GM23248 (cell line): Measurements from ENCODE around the gene NXPH4. TPM values are rescaled to one million over a fixed set of nuclear protein-coding genes. Genes with fewer than 3 reads are reported as not detected.

Experiments used
- DNase-seq: peaks from one replicate; pipeline ENCODE4 v3.0.0-alpha.2; 2015
- H2AFZ ChIP-seq: fragments of 200-600 bp; sonication (generic); 2 replicates; pipeline ENCODE4 v1.6.1; 2016; ENCODE audit warnings: antibody characterized with exemption
- H3F3A ChIP-seq: fragments of 200-600 bp; sonication (generic); 2 replicates; pipeline ENCODE4 v1.6.1; 2016; ENCODE audit warnings: mild to moderate bottlenecking, antibody characterized with exemption, mixed run types; ENCODE audit not compliant: insufficient read depth
- H3K27ac ChIP-seq: fragments of 200-600 bp; sonication (generic); 2 replicates; pipeline ENCODE4 v1.5.1; 2016; ENCODE audit warnings: mild to moderate bottlenecking
- H3K27me3 ChIP-seq: fragments of 200-600 bp; sonication (generic); replicated peaks from 2 replicates; pipeline ENCODE4 v1.6.1; 2016; ENCODE audit warnings: mild to moderate bottlenecking; ENCODE audit not compliant: insufficient read depth
- H3K36me3 ChIP-seq: fragments of 200-600 bp; sonication (generic); 2 replicates; pipeline ENCODE4 v1.6.1; 2016; ENCODE audit warnings: low read depth, mild to moderate bottlenecking
- H3K4me1 ChIP-seq: fragments of 200-600 bp; sonication (generic); 2 replicates; pipeline ENCODE4 v1.6.1; 2016; ENCODE audit warnings: mild to moderate bottlenecking; ENCODE audit not compliant: insufficient read depth
- H3K4me2 ChIP-seq: fragments of 200-600 bp; sonication (generic); one replicate; pipeline ENCODE4 v1.6.1; 2016; ENCODE audit warnings: mild to moderate bottlenecking; ENCODE audit not compliant: unreplicated experiment
- H3K4me3 ChIP-seq: fragments of 200-600 bp; sonication (generic); 2 replicates; pipeline ENCODE4 v1.5.1; 2016; ENCODE audit warnings: mild to moderate bottlenecking
- H3K79me2 ChIP-seq: fragments of 200-600 bp; sonication (generic); 2 replicates; pipeline ENCODE4 v1.6.1; 2016; ENCODE audit warnings: mild to moderate bottlenecking; ENCODE audit not compliant: insufficient read depth
- H3K9ac ChIP-seq: fragments of 200-600 bp; sonication (generic); 2 replicates; pipeline ENCODE4 v1.6.1; 2016; ENCODE audit warnings: mild to moderate bottlenecking
- H3K9me2 ChIP-seq: fragments of 200-600 bp; sonication (generic); 2 replicates; pipeline ENCODE4 v1.6.1; 2016; ENCODE audit warnings: mixed run types, mild to moderate bottlenecking, moderate library complexity; ENCODE audit not compliant: insufficient read depth
- H3K9me3 ChIP-seq: fragments of 200-600 bp; sonication (generic); one replicate; pipeline ENCODE4 v1.6.1; 2017; ENCODE audit warnings: low read depth
- H4K20me1 ChIP-seq: fragments of 200-600 bp; sonication (generic); 2 replicates; pipeline ENCODE4 v1.6.0; 2016; ENCODE audit not compliant: insufficient read depth
- EZH2 ChIP-seq: fragments of 200-600 bp; sonication (generic); IDR thresholded peaks from 2 replicates; pipeline ENCODE4 v1.6.1; 2018; ENCODE audit warnings: antibody characterized with exemption, mild to moderate bottlenecking; ENCODE audit not compliant: insufficient read depth, poor library complexity, severe bottlenecking
- EZH2phosphoT487 ChIP-seq: fragments of 200-600 bp; sonication (generic); IDR thresholded peaks from 2 replicates; pipeline ENCODE4 v1.6.1; 2018; ENCODE audit warnings: antibody characterized with exemption, moderate library complexity, mild to moderate bottlenecking, low read depth; ENCODE audit not compliant: insufficient read depth
- WGBS, 2 experiments: methylation state at CpG; one replicate each; pipeline ENCODE4 v1.1.6; 2015 to 2017; ENCODE audit warnings: low lambda C conversion rate in 2 of 2, low coverage in 1 of 2; ENCODE audit errors: missing lambda C conversion rate in 2 of 2; 5-methylcytosine and 5-hydroxymethylcytosine counted together
- in situ Hi-C: fragments of 300-500 bp; cut with MboI; formaldehyde crosslinking; loops from 2 replicates; pipeline ENCODE4 v1.15.0; 2020
- polyA plus RNA-seq: library from polyadenylated mRNA; unstranded; fragments of >200 nt; fragmentation: Nextera tagmentation; extraction: Ambion mirVana; gene quantifications from 2 replicates; pipeline ENCODE4 v1.2.1, GENCODE V29; 2016
- total RNA-seq: library from RNA; depleted of rRNA; stranded (reverse); fragments of >200 nt; shearing (Covaris generic); gene quantifications from 2 replicates; pipeline ENCODE4 v1.2.3, GENCODE V29; 2014

Gene NXPH4
- total and polyA plus RNA-seq, 2 experiments from 2014 or later, result 5.4 to 5.7 TPM

- H3K4me2 ChIP-seq, result no peak overlapping the region
- H3K9me3 ChIP-seq, result no peaks in the 10 kb centered on the region
- H3K9ac ChIP-seq, result no peak overlapping the region
- H3K79me2 ChIP-seq, result peaks cover 30% of the 10 kb centered on the region
- H3K9me2 ChIP-seq, result no peaks in the 10 kb centered on the region
- peaks cover 7% of the 10 kb centered on the region; the same call in 1 of the 2 replicates for H3F3A ChIP-seq
- H3K36me3 ChIP-seq, result peaks cover 68% of the 10 kb centered on the region; the same call in 1 of the 2 replicates
- TF ChIP-seq EZH2phosphoT487, result no peak
- TF ChIP-seq EZH2, result no peak
- DNase-seq, result no peak
- 88 to 90% methylated on average over 18 to 19 of the region's 19 CpGs for WGBS, 2 experiments
- no peak overlapping the region for H2AFZ ChIP-seq
- in situ Hi-C loops, result no loop called here
- no peaks in the 10 kb centered on the region for H3K27me3 ChIP-seq
- no peak overlapping the region for H3K4me3 ChIP-seq
- no peaks in the 10 kb centered on the region for H4K20me1 ChIP-seq
- H3K27ac ChIP-seq, result no peak overlapping the region
- H3K4me1 ChIP-seq, result no peaks in the 10 kb centered on the region
Measured at GRCh38 chr12:57193706-57194245, 22.8 kb upstream of the NXPH4 start.

DNA sequence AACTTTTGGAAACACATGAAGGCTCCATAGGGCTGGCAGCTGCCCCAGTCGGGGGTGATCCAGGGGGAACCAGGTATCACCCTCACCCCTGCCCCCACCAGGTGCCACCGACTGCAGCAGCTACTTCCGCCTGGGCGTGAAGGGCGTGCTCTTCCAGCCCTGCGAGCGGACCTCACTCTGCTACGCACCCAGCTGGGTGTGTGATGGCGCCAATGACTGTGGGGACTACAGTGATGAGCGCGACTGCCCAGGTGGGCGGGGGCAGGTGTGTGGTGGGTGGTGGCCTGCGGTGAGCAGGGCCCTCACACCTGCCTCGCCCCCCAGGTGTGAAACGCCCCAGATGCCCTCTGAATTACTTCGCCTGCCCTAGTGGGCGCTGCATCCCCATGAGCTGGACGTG is 22.3 kb upstream of the NXPH4 start:
- Histone ChIP-seq H4K20me1 (no peaks in the 10 kb centered on the region), H3K4me2 (no peak overlapping the region), H3K79me2 (peaks cover 35% of the 10 kb centered on the region), H3K9ac (no peak overlapping the region), H3F3A (peaks cover 7% of the 10 kb centered on the region; the same call in 1 of the 2 replicates), H3K4me1 (no peaks in the 10 kb centered on the region), H3K27me3 (no peaks in the 10 kb centered on the region), H2AFZ (no peak overlapping the region), H3K36me3 (peaks cover 70% of the 10 kb centered on the region; the same call in 1 of the 2 replicates), H3K27ac (no peak overlapping the region), H3K9me3 (no peaks in the 10 kb centered on the region), H3K9me2 (no peaks in the 10 kb centered on the region), H3K4me3 (no peak overlapping the region)
- WGBS, 2 experiments, result 89 to 94% methylated on average over 15 to 18 of the region's 18 CpGs
- TF ChIP-seq EZH2 (no peak), EZH2phosphoT487 (no peak)
- DNase-seq, result no peak
- in situ Hi-C loops, result no loop called here

GRCh38 chr12:57195186-57195585 is 21.4 kb upstream of the NXPH4 start:
- Histone ChIP-seq H3F3A (peaks cover 1% of the 10 kb centered on the region; the same call in 1 of the 2 replicates), H3K27ac (no peak overlapping the region), H3K79me2 (peaks cover 35% of the 10 kb centered on the region), H3K27me3 (no peaks in the 10 kb centered on the region), H3K4me1 (no peaks in the 10 kb centered on the region), H2AFZ (no peak overlapping the region), H3K9me2 (no peaks in the 10 kb centered on the region), H4K20me1 (no peaks in the 10 kb centered on the region), H3K9me3 (no peaks in the 10 kb centered on the region), H3K4me3 (no peak overlapping the region), H3K4me2 (no peak overlapping the region), H3K9ac (no peak overlapping the region), H3K36me3 (peaks cover 74% of the 10 kb centered on the region; the same call in 1 of the 2 replicates)
- 89 to 91% methylated on average over 18 to 19 of the region's 19 CpGs for WGBS, 2 experiments
- TF ChIP-seq EZH2phosphoT487 (no peak), EZH2 (no peak)
- in situ Hi-C loops, result no loop called here
- DNase-seq, result no peak

DNA sequence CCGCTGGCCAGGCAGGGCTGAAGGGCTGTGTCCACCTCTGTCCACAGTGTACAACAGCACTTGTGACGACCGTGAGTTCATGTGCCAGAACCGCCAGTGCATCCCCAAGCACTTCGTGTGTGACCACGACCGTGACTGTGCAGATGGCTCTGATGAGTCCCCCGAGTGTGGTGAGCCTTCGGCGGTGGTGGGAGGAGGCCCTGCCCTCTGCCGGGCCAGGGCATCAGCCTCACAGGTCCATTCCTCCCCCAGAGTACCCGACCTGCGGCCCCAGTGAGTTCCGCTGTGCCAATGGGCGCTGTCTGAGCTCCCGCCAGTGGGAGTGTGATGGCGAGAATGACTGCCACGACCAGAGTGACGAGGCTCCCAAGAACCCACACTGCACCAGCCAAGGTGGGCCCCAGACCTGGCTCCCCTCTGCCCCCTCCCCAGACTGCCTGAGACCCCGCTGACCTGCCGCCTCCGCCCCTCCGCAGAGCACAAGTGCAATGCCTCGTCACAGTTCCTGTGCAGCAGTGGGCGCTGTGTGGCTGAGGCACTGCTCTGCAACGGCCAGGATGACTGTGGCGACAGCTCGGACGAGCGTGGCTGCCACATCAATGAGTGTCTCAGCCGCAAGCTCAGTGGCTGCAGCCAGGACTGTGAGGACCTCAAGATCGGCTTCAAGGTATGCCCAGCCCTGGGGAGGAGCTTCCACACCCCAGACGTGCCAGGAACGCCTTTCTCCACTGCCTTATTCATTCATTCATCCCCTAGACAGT is 20.8 kb upstream of the NXPH4 start:
- Histone ChIP-seq H3K27me3 (no peaks in the 10 kb centered on the region), H3K79me2 (peaks cover 35% of the 10 kb centered on the region), H3K4me3 (no peak overlapping the region), H3K36me3 (peaks cover 74% of the 10 kb centered on the region; the same call in 1 of the 2 replicates), H3K27ac (no peak overlapping the region), H3K9ac (no peak overlapping the region), H2AFZ (no peak overlapping the region), H3K9me2 (no peaks in the 10 kb centered on the region), H3K9me3 (no peaks in the 10 kb centered on the region), H3F3A (no peaks in the 10 kb centered on the region), H4K20me1 (no peaks in the 10 kb centered on the region), H3K4me2 (no peak overlapping the region), H3K4me1 (no peaks in the 10 kb centered on the region)
- no peak for TF ChIP-seq EZH2phosphoT487
- no peak for TF ChIP-seq EZH2
- DNase-seq, result no peak
- in situ Hi-C loops, result no loop called here
- 81 to 88% methylated on average over 25 to 34 of the region's 34 CpGs for WGBS, 2 experiments
